Umbilical cord (tissue), 2 donors: ENCODE data around the gene PSG2. TPM values are rescaled to one million over a fixed set of nuclear protein-coding genes. Genes with fewer than 3 reads are reported as not detected.
A peak's percentile ranks its signal among the peaks of the same experiment; 100 is the strongest.
"Not testable (repeated sequence)": the region's sequence is repeated elsewhere in the genome, so short reads cannot be mapped to it uniquely, and the experiment has no call there.

Experiments used
- DNase-seq: peaks from one replicate; pipeline ENCODE4 v3.0.0-alpha.2; 2015; ENCODE audit warnings: low spot score
- total RNA-seq: library from RNA; depleted of rRNA; stranded (reverse); fragments of >200 nt; gene quantifications from one replicate; pipeline ENCODE4 v1.2.3, GENCODE V29; 2014; ENCODE audit warnings: low replicate concordance; ENCODE audit not compliant: insufficient read depth

PSG2 gene
- 22.9 TPM for total RNA-seq

GRCh38 chr19:43082601-43083000 lies at the start of gene PSG2:
Gene PSG2 (minus strand): TSS chr19:43082701. CDS start chr19:43082569, 132 bp downstream.
- DNase-seq: not testable (repeated sequence)

- DNase-seq: not testable (repeated sequence)
These were observed 48.9 kb upstream of the PSG2 start for GRCh38 chr19:43131281-43131842.

- peak; percentile 0 for DNase-seq
These were observed 46.7 kb upstream of the PSG2 start for GRCh38 chr19:43129197-43129596.

- DNase-seq: peak; percentile 4
These were observed 44.8 kb upstream of the PSG2 start for GRCh38 chr19:43127336-43127735.

GRCh38 chr19:43126720-43127119 lies 44.2 kb upstream of the PSG2 start:
- no peak for DNase-seq

- DNase-seq: no peak
These were observed 41.9 kb upstream of the PSG2 start for GRCh38 chr19:43124360-43124759.

- peak; percentile 43 for DNase-seq
These were observed 38.0 kb upstream of the PSG2 start for GRCh38 chr19:43120433-43121026.

- not testable (repeated sequence) for DNase-seq
These were observed 37.0 kb upstream of the PSG2 start for GRCh38 chr19:43119526-43119925.

- DNase-seq: not testable (repeated sequence)
These were observed 33.9 kb upstream of the PSG2 start for GRCh38 chr19:43116421-43116820.

GRCh38 chr19:43115548-43115947 lies 33.0 kb upstream of the PSG2 start:
- not testable (repeated sequence) for DNase-seq

GRCh38 chr19:43115064-43115463 lies 32.6 kb upstream of the PSG2 start:
- DNase-seq: not testable (repeated sequence)

- not testable (repeated sequence) for DNase-seq
These were observed 32.1 kb upstream of the PSG2 start for GRCh38 chr19:43114626-43115025.

GRCh38 chr19:43107401-43107800 lies 24.9 kb upstream of the PSG2 start:
- DNase-seq: not testable (repeated sequence)

- DNase-seq: no peak
These were observed 23.0 kb upstream of the PSG2 start for GRCh38 chr19:43105496-43105895.

- not testable (repeated sequence) for DNase-seq
These were observed 21.8 kb upstream of the PSG2 start for GRCh38 chr19:43104215-43104850.

- DNase-seq: no peak
These were observed 19.4 kb upstream of the PSG2 start for GRCh38 chr19:43101950-43102349.

- DNase-seq: not testable (repeated sequence)
These were observed 15.9 kb upstream of the PSG2 start for GRCh38 chr19:43098416-43098815.

GRCh38 chr19:43087702-43088340 lies 5.3 kb upstream of the PSG2 start:
- DNase-seq: peak; percentile 2

- DNase-seq: not testable (repeated sequence)
These were observed 3.5 kb upstream of the PSG2 start for GRCh38 chr19:43085796-43086530.

GRCh38 chr19:43084196-43084832 lies 1.8 kb upstream of the PSG2 start:
- DNase-seq: not testable (repeated sequence)

GRCh38 chr19:43083721-43084120 lies 1.2 kb upstream of the PSG2 start:
- DNase-seq: not testable (repeated sequence)
